Lower leg skin (tissue), 3 donors: ENCODE measurements around the gene MTF2.

Experiments used
- POLR2A ChIP-seq, 2 donors: fragments of 450-650 bp; IDR thresholded peaks; one replicate each; pipeline ENCODE4 v1.6.1; 2016 to 2017; ENCODE audit warnings: antibody characterized with exemption in 2 of 2, mild to moderate bottlenecking in 1 of 2, moderate library complexity in 1 of 2
- TF ChIP-seq, protein P1 (sequence below), 3 donors: fragments of 450-650 bp; IDR thresholded peaks; one replicate each; pipeline ENCODE4 v1.5.1; 2016; ENCODE audit warnings: antibody characterized with exemption in 3 of 3, mild to moderate bottlenecking in 3 of 3, moderate library complexity in 2 of 3

- TF ChIP-seq, protein P1, sequence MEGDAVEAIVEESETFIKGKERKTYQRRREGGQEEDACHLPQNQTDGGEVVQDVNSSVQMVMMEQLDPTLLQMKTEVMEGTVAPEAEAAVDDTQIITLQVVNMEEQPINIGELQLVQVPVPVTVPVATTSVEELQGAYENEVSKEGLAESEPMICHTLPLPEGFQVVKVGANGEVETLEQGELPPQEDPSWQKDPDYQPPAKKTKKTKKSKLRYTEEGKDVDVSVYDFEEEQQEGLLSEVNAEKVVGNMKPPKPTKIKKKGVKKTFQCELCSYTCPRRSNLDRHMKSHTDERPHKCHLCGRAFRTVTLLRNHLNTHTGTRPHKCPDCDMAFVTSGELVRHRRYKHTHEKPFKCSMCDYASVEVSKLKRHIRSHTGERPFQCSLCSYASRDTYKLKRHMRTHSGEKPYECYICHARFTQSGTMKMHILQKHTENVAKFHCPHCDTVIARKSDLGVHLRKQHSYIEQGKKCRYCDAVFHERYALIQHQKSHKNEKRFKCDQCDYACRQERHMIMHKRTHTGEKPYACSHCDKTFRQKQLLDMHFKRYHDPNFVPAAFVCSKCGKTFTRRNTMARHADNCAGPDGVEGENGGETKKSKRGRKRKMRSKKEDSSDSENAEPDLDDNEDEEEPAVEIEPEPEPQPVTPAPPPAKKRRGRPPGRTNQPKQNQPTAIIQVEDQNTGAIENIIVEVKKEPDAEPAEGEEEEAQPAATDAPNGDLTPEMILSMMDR (IDR thresholded peaks at IDR 0.05) = no peak
- TF ChIP-seq POLR2A (IDR thresholded peaks at IDR 0.05) = no peak
These were observed 2.6 kb downstream of the MTF2 start for GRCh38 chr1:93081716-93082115.
